T-helper 22 cell (primary cell): Measurements from ENCODE around the gene PPP2R2D.
A peak's percentile ranks its signal among the peaks of the same experiment; 100 is the strongest.
"Not testable (repeated sequence)": the region's sequence is repeated elsewhere in the genome, so short reads cannot be mapped to it uniquely, and the experiment has no call there.

ENCODE experiments used
- DNase-seq: peaks from one replicate; pipeline ENCODE4 v3.0.0-alpha.2; 2020; ENCODE audit warnings: low read depth

The PPP2R2D gene

DNA sequence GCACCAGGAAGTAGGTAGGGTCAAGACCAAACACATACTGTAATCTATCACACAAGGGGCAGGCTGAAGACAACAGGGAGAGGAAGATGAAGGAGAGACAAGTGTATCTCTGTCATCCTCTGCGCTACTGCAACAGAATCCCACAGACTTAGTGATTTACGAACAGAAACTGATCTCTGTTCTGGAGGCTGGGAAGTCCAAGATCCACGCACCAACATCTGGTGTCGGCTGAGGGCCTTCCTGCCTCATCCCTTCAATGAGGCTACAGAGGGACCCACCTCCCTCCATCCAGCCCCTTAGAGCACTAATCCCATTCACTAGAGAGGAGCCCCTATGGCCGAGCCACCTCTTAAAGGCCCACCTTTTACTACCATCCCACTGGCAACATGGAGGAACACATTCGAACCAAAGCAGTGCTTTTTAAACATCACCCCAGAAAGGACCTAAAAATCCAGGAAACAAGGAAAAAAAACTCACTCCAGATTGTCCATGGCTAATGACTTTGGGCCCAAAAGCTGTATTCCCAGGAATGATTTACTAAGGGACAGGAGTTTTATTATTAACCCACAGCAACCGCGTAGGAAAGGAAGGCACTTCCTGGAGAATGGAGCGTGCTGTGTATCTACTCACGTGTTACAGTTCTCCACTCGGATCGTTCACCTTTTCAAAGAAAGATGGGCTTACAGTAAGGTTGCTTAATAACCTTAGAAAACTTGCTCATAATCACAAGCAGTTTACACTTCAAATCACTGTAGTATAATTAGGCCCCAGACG lies 76.7 kb downstream of the PPP2R2D start:
- DNase-seq, result no peak

DNA sequence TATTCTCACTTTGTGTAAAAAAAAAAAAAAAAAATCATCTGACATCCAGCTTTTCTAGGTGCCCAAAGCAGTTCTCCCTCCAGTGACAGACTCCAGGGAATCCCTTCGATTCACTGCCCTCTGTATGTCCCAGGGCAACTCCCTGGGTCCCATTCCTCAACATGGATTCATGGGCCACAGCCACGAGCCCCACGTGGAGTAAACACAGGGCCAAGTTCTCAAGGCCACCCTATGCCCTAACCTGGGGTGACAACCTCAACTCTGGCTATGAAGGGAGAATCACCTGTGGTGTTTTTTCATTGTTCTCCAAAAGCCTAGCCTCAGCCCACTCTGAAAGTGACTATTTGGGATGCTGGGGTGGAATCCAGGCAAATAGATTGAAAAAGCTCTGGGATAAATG lies 77.6 kb downstream of the PPP2R2D start:
- no peak for DNase-seq

DNA sequence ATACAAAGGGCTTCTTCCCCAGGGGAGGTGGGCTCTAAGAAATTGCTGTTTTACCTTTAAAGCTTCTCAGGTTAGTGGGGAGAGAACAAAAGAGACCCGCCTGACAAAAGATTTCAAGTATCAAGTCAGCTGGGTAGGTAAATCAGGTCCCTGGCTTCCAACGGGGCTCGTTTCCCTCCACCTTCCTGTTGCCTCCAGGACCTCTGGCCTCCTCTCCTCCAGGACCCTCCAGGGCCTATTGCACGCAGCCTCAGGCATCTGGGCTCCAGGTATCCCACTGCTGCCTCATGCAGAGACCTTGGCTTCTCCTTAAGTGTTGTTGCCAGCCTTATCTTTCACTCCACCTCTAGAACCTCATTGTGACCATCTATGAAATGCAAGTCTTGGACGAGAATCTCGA lies 78.0 kb downstream of the PPP2R2D start:
- DNase-seq, result no peak

DNA sequence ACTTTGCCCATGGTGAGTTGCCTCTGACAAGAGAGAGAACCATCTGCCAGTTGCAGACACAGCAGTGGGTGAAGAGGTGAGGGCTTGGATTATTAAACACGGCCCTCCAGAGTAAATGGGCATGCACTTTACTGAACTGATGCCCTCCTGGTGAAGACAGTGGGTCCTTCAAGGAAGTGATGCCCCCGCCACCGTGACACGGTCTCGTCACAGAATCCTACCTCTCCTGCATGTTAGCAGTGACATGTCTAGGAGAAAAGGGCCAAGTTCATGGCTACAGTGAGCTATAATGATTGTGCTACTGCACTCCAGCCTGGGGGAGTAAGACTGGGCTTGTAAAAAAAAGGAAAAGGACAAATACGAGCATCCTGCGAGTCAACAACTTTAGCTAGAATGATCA lies 78.5 kb downstream of the PPP2R2D start:
- DNase-seq, result no peak

DNA sequence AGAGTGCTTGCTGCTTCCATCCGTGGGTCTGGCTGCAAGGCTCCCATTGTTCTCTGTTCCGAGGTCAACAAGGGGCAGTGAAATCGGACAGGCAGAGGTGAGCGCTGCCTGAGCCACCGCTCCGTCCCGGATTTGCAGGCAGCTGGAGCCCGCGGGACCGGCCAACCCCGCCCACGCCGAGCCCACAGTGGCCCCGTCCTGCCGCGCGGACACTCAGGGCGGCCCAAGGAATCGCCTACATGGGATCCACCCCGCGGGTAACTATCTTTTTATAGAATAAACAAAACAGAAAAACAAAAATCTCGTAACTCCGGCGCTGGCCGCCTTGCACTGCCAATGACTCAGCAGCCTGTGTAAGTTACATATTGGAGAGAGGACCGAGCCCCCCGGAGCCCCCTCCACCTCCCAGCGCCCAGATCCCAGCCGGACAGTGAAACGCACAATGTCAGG lies 79.0 kb downstream of the PPP2R2D start:
- DNase-seq, result no peak

DNA sequence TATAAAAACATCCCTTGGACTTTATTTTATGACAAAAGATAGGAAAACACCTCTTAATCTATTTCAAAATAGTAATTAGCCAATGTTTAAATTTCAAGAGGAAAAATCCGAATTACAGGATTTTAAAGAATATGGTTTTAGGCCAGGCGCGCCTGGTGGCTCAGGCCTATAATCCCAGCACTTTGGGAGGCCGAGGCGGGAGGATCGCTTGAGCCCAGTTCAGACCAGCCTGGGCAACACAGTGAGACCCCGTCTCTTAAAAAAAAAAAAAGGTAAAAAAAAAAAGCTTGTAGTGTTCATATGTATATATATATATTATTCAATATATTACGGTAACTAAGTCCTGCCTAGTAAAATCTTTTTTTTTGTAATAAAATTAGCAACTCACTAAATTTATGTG lies 79.5 kb downstream of the PPP2R2D start:
- no peak for DNase-seq

DNA sequence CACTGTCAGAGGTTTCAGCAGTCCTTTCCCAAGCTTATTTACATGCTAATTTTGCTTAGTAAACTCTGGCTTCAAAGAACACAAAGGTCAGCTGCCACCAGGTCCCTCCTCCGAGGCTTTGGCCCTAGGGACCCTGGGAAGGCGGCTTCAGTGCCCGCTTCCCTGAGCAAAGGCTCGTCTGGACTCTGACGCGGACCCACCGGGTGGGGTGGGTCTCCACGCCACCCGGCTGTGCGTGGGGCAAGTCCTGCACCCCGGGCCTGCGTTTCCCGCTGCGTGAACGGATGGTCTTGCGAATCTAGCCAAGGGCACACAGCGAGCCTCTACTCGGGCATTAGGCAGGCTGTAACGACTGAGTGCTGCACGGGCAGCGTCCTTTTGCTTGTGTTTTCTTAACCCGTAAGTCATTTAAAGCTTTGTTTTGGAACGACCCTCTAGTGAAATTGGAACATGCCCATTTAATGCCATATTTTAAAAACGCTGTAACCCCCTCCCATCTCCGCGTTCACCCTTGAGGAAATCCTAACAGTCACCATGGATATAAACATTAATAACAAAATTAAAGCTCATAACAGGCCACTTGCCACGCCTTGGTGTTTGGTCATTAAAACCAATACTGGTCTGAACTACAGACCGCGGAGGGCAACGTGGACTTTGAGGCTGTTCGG lies 80.1 kb downstream of the PPP2R2D start:
- DNase-seq, result no peak

DNA sequence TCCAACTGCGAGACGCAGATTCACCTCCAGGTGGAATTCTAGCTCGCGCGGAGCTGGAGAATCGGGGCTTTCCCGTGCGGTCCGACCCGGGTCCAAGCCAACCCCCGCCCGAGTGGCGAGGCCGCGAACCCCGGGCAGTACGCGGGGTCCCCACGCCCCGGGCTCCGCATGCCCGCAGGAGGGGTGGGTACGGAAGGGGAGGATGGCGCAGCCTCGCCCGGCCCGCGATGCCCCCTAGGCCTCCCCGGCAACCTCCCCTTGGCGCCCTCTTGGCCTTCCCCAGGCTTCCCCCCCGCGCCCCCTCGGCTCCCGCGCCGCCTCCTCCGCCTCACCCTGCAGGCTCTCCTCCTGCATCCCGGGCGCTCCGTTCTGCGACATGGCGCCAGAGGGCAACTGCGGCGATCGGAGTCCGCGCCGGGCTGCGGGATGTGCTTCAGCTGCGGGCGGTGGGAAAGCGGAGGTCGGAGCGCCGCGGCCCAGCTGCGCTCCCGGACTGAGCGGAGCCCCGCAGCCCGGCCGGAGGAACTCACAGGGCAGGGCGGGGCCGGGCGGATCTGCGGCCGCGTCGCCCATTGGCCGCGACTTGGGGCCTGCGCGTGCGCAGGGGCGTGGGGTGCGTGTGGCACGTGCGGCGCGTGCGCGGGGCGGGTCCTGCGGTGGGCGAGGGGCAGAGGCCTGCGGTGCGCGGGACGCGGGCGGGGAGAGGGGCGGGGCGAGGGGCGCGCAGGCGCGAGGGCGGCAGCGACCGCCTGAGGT lies 80.8 kb downstream of the PPP2R2D start, which contains the start of gene BNIP3:
Gene BNIP3, minus strand, starts transcription at position 495 of the 756 bp plus-strand sequence. Its CDS starts 117 bp downstream, at position 378.
- DNase-seq, result peak; percentile 91

DNA sequence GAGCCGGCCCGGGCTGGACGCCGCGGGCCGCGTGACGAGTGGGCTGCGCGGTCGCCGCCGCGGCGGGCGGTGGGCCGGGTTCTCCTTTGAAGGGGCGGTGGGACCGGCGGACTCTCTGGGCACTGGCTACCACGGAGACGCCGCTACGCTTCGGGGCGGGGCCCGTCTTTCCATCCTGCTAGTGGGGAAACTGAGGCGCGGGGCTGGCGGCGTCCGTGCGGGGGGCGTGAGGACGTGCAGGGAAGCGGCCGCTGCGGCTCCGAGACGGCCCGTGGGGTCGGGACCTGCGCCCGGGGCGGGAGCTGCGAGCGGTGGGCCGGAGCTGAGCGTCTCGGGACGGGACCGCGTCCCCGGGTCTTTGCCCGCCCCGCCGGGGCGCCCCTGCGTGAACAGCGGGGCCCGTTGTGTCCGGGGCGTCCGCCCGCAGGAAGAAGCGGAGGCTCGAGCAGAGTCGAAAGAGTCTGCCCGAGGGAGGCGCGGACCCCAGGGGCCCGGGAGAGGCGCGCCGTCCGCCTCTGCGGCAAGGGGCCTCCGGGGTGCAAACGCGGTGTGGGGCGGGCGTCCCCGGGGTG lies 81.5 kb downstream of the PPP2R2D start:
- no peak for DNase-seq

DNA sequence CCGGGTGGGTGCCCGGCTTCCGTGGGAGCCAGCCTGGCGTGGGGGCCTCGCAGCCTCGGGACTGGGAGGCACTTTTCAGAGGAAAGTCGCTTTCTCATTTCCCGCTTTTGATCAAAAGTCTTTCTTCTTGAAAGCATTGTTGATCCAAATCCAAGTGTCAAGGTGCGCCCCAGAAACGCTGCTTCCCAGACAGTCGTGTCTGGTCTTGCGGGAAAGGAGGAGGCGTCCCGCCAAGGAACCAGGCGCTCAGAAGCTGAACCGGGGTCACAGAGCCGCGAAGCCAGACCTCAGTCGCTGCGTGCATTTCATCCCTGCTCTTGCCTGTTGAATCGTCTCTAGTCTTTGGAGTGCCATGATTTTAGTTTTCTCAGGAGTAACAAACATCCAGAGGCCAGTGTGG lies 82.0 kb downstream of the PPP2R2D start:
- no peak for DNase-seq

DNA sequence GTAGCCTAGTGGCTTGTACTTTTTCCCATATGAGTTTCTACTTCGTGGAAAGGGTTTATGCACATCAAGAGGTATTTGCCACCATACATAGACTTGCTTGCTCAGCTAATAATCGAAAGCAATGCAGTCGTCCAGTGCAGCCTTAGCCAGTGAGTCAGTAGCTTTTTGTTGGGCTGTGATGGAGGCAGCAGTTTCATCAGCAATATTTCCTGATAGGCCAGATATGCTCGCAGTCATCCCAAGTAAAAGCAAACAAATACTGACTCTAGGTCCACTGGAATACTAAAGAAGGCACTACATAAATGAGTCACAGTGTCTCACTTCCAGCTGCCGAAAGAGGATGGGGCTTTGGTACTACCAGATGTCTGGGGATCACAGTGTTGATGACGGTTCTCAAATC lies 83.0 kb downstream of the PPP2R2D start:
- no peak for DNase-seq

DNA sequence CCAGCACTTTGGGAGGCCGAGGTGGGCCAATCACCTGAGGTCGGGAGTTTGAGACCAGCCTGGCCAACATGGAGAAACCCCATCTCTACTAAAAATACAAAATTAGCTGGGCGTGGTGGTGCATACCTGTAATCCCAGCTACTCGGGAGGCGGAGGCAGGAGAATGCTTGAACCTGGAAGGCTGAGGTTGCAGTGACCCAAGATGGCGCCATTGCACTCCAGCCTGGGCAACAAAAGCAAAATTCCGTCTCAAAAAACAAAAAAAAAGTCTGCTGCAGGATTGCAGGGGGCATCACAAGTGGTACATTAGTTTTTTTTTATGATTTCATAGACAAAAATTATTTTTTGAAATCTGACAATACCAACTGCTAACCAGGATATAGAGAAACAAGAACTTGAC lies 86.0 kb downstream of the PPP2R2D start:
- not testable (repeated sequence) for DNase-seq

DNA sequence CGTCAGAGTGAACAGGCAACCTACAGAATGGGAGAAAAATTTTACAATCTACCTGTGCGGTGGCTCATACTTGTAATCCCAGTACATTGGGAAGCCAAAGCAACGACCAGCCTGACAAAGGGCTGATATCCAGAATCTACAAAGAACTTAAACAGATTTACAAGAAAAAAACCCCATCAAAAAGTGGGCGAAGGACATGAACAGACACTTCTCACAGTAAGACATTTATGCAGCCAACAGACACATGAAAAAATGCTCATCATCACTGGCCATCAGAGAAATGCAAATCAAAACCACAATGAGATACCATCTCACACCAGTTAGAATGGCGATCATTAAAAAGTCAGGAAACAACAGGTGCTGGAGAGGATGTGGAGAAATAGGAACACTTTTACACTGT lies 86.5 kb downstream of the PPP2R2D start:
- DNase-seq, result not testable (repeated sequence)

DNA sequence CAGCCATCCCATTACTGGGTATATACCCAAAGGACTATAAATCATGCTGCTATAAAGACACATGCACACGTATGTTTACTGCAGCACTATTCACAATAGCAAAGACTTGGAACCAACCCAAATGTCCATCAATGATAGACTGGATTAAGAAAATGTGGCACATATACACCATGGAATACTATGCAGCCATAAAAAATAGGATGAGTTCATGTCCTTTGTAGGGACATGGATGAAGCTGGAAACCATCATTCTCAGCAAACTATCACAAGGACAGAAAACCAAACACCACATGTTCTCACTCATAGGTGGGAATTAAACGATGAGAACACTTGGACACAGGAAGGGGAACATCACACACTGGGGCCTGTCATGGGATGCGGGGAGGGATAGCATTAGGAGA lies 87.0 kb downstream of the PPP2R2D start:
- DNase-seq, result not testable (repeated sequence)

DNA sequence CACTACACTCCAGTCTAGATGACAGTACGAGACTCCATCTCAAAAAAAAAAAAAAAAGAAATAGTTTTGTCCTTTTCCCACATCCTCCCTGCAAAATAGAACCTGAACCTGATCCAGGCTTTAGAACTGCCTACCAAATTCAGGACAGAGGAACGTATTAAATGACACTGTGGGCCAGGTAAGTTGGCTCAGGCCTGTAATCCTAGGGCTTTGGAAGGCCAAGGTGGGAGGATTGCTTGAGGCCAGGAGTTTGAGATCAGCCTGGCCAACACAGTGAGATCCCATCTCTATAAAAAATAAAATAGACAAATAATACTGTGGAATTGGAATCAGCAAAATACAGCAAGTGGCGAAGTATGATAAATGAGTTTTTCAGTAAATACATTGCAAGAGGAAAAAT lies 90.9 kb downstream of the PPP2R2D start:
- DNase-seq, result no peak

DNA sequence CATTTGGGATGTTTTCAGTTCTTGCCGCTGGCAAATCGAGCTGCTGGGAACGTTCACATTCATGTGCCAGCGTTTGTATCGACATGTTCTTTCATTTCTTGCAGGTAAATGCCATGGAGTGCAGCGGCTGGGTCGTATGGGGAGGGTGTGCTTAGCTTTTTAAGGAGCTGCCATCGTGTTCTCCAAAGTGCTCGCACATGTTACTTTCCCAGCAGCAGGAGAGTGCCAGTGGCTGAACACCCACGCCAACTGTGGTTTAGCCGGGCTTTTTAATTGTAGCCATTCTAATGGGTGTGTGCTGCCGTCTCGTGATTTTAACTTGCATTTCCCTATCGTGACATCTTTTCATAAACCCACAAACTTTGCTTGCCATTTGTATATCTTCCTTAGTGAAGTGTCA lies 92.5 kb downstream of the PPP2R2D start:
- DNase-seq, result no peak

DNA sequence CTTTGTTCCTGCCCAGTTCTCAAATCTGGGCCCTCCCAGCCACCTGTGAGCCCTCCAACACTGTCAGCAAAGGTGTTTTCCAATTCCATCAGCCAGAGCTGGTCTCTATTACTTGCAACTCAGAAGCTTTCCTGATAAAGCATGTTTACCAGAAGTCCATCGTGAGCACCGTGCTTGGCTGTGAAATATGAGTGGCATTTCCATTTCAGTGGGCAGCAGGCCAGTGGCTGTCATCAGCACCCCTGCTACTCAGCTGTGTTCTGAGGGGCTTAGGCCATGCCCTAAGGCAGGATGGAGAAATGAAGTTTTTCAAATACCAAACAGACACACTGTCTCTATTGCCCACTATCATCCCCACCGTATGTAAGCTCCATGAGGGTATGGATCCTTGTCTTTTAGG lies 93.6 kb downstream of the PPP2R2D start:
- no peak for DNase-seq

DNA sequence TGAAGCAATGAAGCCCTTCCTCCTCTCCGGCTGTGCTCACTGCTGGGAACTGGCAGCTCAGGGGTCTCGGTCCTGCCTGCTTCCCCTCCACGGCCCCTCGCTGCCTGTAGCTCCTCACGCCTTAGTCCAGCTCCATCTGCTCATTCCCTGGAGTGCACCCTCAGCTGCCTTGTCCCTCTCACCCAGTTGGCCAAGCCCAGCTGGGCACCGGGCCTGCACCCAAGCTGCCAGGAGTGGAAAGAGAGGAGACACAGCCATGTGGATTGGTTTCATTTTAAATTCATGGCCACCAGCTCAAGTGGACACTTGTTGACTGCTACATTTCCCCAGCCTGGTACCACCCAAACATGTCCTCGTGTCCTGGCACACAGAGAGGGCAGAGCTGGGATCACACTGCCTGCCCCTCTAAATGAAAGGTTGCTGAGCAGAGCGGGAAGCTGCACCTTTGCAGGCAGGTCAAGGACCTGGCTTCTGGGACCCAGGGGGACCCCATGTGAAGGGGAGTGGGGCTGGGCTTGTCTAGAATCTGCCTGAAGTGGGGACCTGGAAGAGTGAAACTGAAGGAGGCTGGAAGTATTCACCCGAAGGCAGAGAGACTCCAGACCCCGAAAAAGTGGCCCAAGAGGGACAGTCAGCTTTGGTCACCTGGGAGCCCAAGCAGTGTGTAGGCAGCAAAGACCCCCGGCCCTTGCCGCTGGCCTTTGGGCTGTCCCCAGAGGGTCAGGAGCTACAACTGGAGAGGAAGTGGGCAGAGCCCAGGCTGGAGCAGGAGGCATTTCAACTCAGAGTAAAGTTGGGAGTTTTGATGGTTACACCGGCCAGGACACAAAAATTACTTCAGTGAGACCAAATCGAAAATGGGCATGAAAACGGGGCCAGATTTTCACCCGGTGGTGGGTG lies 95.9 kb downstream of the PPP2R2D start:
- no peak for DNase-seq

DNA sequence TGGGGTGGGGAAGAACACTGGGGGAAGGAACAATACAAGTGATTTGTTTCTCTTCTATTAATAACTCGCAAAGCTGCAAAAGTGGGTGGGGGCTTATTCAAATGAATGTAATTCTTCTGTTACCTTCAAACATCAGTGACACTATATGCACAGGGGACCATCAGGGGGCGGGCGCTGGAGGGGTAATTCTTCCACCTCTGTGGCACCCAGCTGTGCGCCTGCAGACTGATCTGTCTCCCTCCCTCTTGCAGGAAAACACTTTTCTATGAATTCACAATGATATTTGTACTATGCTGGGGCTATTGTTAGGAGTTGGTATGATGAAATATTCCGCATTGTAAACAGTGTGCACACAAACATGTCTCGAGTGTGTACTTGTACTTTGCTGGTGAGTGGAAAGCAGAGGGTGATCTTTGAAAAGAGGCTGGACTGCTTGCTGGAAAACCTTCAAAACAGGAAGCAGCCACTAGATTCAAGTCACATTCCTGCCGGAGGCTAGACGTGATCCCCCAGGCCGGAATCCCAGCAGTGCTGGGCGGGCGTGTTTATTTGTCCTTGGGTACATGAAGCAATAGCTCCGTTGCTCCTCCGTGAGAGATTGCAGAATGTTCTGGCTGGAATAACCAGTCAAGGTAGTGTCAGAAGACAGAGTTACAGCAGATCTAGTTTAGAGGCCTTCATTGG lies 96.7 kb downstream of the PPP2R2D start:
- DNase-seq, result no peak

DNA sequence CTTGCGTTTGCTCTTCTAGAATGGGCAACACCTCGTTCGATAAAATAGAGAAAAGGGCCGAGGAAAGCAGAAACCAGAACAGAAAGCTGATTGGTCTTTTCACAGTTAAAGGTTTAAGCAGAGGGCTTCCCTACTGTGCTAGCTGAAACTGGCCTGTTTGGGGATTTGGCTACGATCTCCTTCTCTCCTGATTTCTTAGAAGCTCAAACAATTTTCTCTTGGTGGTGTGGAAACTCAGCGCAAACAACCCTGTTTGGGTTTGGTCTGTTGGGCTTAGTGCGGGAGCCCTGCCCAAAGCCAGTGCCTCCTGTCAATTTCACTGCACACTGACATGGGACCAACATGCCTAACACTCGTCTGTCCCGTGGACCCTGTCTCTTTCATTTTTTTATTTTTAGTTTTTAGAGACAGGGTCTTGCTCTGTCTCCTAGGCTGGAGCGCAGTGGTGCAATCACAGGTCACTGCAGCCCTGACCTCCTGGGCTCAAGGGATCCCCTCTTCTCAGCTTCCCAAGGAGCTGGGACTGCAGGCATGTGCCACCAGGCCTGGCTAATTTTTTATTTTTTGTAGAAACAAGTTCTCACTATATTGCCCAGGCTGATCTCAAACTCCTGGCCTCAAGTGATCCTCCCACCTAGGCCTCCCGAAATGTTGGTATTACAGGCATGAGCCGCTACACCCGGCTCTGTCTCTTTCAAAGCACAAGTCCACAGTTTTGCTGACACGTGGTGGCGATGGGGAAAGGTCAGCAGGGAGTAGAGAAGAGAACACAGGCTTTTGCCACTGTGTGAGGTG lies 97.4 kb downstream of the PPP2R2D start:
- DNase-seq, result no peak
